GM12878 (cell line): Measurements from ENCODE around the gene DDX49. TPM values are rescaled to one million over a fixed set of nuclear protein-coding genes. Genes with fewer than 3 reads are reported as not detected.

ENCODE experiments used
- ATAC-seq: fragments of 200-7000 bp; cut with Tn5 transposase; 3 replicates; pipeline ENCODE4 v1.9.1; 2020; ENCODE audit warnings: mild to moderate bottlenecking, moderate library complexity
- BruUV-seq: library from RNA; stranded (reverse); fragments of 400-500 nt; replicated peaks from 2 replicates; lab custom pipeline; 2021; lab: Mats Ljungman, UMichigan
- CTCF ChIA-PET: fragments of 300-600 bp; sonication (Branson Sonifier 250); formaldehyde crosslinking; extraction: SDS; loops from one replicate; lab custom pipeline; 2021; ENCODE audit warnings: inconsistent platforms; lab: Yijun Ruan, JAX
- POLR2A ChIA-PET: fragments of 350-600 bp; formaldehyde crosslinking; extraction: SDS; loops from one replicate; lab custom pipeline; 2021; ENCODE audit warnings: inconsistent platforms; lab: Charles Lee
- RAD21 ChIA-PET: fragments of 300-600 bp; sonication (Branson Sonifier 250); formaldehyde crosslinking; loops from one replicate; lab custom pipeline; 2023; ENCODE audit warnings: antibody characterized with exemption; ENCODE audit not compliant: unreplicated experiment; lab: Charles Lee
- SMC1A ChIA-PET: fragments of 300-600 bp; sonication (Branson Sonifier 250); formaldehyde crosslinking; loops from one replicate; lab custom pipeline; 2023; ENCODE audit not compliant: unreplicated experiment, uncharacterized antibody; lab: Charles Lee
- DNase-seq: peaks from one replicate; pipeline ENCODE4 v3.0.0-alpha.2; 2011; ENCODE audit warnings: low read depth, low spot score
- FAIRE-seq: peaks from 3 replicates; lab custom pipeline; 2011; peaks lifted over from hg19 to GRCh38; lab: Jason Lieb, UNC
- H2AFZ ChIP-seq: 2 replicates; pipeline ENCODE4 v1.6.0; 2011; ENCODE audit warnings: low read depth, low read length, control low read depth; ENCODE audit not compliant: control insufficient read depth
- H3K27ac ChIP-seq: 2 replicates; pipeline ENCODE4 v1.5.1; 2011; ENCODE audit warnings: control low read depth; ENCODE audit not compliant: control insufficient read depth, insufficient read depth
- H3K27me3 ChIP-seq, 2 experiments: replicated peaks in 1 of 2; 2 replicates each; pipeline versions ENCODE4 v1.6.0 to v1.6.1; 2011; ENCODE audit warnings: low read length in 1 of 2; ENCODE audit not compliant: control insufficient read depth in 2 of 2, insufficient read depth in 2 of 2
- H3K36me3 ChIP-seq, 2 experiments: 2 replicates each; pipeline ENCODE4 v1.5.1; 2011; ENCODE audit warnings: low read length in 1 of 2; ENCODE audit not compliant: control insufficient read depth in 2 of 2, insufficient read depth in 2 of 2
- H3K4me1 ChIP-seq: 2 replicates; pipeline ENCODE4 v1.6.1; 2011; ENCODE audit warnings: mild to moderate bottlenecking, low read length, moderate library complexity, mixed read lengths; ENCODE audit not compliant: control insufficient read depth, insufficient read depth
- H3K4me2 ChIP-seq: 2 replicates; pipeline ENCODE4 v1.6.0; 2011; ENCODE audit warnings: control low read depth; ENCODE audit not compliant: control insufficient read depth, insufficient read depth
- H3K4me3 ChIP-seq: fragments of 200-600 bp; sonication (generic); 2 replicates; pipeline ENCODE4 v1.5.1; 2016
- H3K79me2 ChIP-seq: 2 replicates; pipeline ENCODE4 v1.6.0; 2011; ENCODE audit warnings: low read length; ENCODE audit not compliant: control insufficient read depth, insufficient read depth
- H3K9ac ChIP-seq: 2 replicates; pipeline ENCODE4 v1.8.0; 2011; ENCODE audit warnings: low read length, control low read depth, mixed read lengths; ENCODE audit not compliant: control insufficient read depth, insufficient read depth
- H3K9me3 ChIP-seq: replicated peaks from 3 replicates; pipeline ENCODE4 v1.5.1; 2011; ENCODE audit warnings: mild to moderate bottlenecking, low read length; ENCODE audit not compliant: control insufficient read depth, insufficient read depth
- H4K20me1 ChIP-seq: 2 replicates; pipeline ENCODE4 v1.6.0; 2011; ENCODE audit not compliant: control insufficient read depth, insufficient read depth
- HDGF ChIP-seq: fragments of 450-650 bp; IDR thresholded peaks from 2 replicates; pipeline ENCODE4 v1.6.1; 2016; ENCODE audit warnings: antibody characterized with exemption
- MEF2A ChIP-seq: IDR thresholded peaks from 2 replicates; pipeline ENCODE4 v1.6.1; 2011; ENCODE audit warnings: low read depth, mild to moderate bottlenecking, low read length, moderate library complexity; ENCODE audit not compliant: insufficient read depth
- MTA2 ChIP-seq: fragments of 450-650 bp; IDR thresholded peaks from 2 replicates; pipeline ENCODE4 v1.6.1; 2016; ENCODE audit warnings: low read depth, mild to moderate bottlenecking, moderate library complexity
- MYC ChIP-seq: IDR thresholded peaks from 2 replicates; pipeline ENCODE4 v1.6.1; 2011; ENCODE audit warnings: mild to moderate bottlenecking, low read length, moderate library complexity, inconsistent platforms; ENCODE audit not compliant: insufficient read depth, insufficient replicate concordance, insufficient read length, severe bottlenecking
- STAT1 ChIP-seq: fragments of 450-650 bp; conservative IDR thresholded peaks from 2 replicates; pipeline ENCODE4 v1.6.1; 2014; ENCODE audit warnings: antibody characterized with exemption, mild to moderate bottlenecking
- SUPT20H ChIP-seq: IDR thresholded peaks from 2 replicates; pipeline ENCODE4 v1.6.1; 2011; ENCODE audit warnings: low read depth, mild to moderate bottlenecking, low read length, moderate library complexity, borderline replicate concordance; ENCODE audit not compliant: control insufficient read depth
- WGBS: methylation state at CpG from one replicate; pipeline ENCODE4 v1.1.6; 2016; ENCODE audit warnings: low lambda C conversion rate; ENCODE audit not compliant: insufficient replicate concordance, insufficient coverage; ENCODE audit errors: missing lambda C conversion rate; 5-methylcytosine and 5-hydroxymethylcytosine counted together
- in situ Hi-C: fragments of 300-500 bp; cut with MboI; formaldehyde crosslinking; loops from 9 replicates; pipeline ENCODE4 v1.14.3; 2018; ENCODE audit warnings: mixed read lengths
- intact Hi-C: fragments of 100-400 bp; cut with micrococcal nuclease; formaldehyde crosslinking; loops from one replicate; pipeline ENCODE4 v1.14.2; 2022; ENCODE audit not compliant: unreplicated experiment
- polyA plus RNA-seq, 11 experiments: library from polyadenylated mRNA; depleted of rRNA in 4 of 11; unstranded in 6 of 11; stranded (reverse) in 5 of 11; fragments of >200 nt; fragmentation: Nextera tagmentation in 4 of 11; fragmentation: Illumina TruSeq in 1 of 11; extraction: Ambion mirVana in 4 of 11; extraction: Trizol in 1 of 11; gene quantifications; 1 replicate in 1 of 11; 2 replicates in 10 of 11; pipeline versions ENCODE4 v1.2.1 to v1.2.3, GENCODE V29; 2011 to 2016; ENCODE audit warnings: inconsistent platforms in 2 of 11, missing spikeins in 2 of 11, low read depth in 1 of 11
- total RNA-seq, 4 experiments: library from RNA; depleted of rRNA in 3 of 4; stranded (reverse); fragments of >200 nt in 3 of 4; fragmentation: Illumina TruSeq in 1 of 4; extraction: Trizol in 1 of 4; gene quantifications; 2 replicates each; pipeline versions ENCODE4 v1.2.1 to v1.2.3, GENCODE V29; 2013 to 2021
- TF ChIP-seq, protein P1 (sequence below): fragments of 450-650 bp; IDR thresholded peaks from 2 replicates; pipeline ENCODE4 v1.6.1; 2017; ENCODE audit warnings: mild to moderate bottlenecking, moderate library complexity
- TF ChIP-seq, protein P2 (sequence below), 3 experiments: IDR thresholded peaks in 2 of 3; conservative IDR thresholded peaks in 1 of 3; 2 replicates each; pipeline ENCODE4 v1.5.1; 2011; ENCODE audit warnings: low read depth in 3 of 3, low read length in 3 of 3, mild to moderate bottlenecking in 3 of 3, control low read depth in 2 of 3, moderate library complexity in 2 of 3, inconsistent platforms in 1 of 3, mixed read lengths in 1 of 3; ENCODE audit not compliant: control insufficient read depth in 2 of 3, insufficient read depth in 1 of 3; ENCODE audit errors: extremely low read depth in 1 of 3

Gene DDX49
- total and polyA plus RNA-seq, 10 of the 15 experiments (the other 5 are each of a cell fraction or from before 2014, with no cell fraction given) = 0.58 to 102 (median 48.1) TPM

DNA sequence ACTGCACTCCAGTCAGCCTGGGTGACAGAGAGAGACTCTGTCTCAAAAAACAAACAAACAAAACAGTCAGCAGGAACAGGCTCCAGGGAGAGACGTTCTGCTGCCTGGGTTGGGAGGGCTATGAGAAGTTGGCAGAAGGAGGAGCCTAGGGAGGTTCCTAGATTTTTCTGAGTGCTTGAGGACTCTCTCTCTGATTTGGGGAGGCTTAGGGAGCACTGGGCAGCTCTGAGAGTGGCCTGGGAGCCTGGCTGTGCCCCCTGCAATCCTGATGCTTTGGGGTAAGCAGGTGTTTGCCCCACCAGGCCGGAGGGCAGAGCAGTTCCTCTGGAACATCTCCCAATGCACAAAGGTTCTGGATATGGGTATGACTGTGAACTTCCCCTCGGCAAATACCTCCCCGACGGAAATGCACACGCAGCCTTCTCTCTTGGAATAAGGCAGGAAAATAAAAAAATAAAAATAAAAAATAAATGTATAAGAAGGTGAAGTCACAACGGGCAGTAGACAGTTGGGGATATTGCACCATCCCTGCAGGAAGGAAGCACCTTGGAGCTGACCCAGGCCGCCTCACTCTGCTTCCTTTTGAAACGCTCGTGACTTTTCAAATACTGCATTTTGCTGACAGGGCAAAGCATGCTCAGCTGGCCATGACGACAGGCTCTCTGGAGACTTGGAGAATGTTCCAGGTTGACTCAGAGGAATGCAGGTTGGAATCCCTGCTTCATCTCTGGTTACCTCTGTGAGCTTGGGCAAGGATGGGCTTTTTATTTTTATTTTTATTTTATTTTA is 48.0 kb downstream of the DDX49 start (continued):
- TF ChIP-seq, protein P1, sequence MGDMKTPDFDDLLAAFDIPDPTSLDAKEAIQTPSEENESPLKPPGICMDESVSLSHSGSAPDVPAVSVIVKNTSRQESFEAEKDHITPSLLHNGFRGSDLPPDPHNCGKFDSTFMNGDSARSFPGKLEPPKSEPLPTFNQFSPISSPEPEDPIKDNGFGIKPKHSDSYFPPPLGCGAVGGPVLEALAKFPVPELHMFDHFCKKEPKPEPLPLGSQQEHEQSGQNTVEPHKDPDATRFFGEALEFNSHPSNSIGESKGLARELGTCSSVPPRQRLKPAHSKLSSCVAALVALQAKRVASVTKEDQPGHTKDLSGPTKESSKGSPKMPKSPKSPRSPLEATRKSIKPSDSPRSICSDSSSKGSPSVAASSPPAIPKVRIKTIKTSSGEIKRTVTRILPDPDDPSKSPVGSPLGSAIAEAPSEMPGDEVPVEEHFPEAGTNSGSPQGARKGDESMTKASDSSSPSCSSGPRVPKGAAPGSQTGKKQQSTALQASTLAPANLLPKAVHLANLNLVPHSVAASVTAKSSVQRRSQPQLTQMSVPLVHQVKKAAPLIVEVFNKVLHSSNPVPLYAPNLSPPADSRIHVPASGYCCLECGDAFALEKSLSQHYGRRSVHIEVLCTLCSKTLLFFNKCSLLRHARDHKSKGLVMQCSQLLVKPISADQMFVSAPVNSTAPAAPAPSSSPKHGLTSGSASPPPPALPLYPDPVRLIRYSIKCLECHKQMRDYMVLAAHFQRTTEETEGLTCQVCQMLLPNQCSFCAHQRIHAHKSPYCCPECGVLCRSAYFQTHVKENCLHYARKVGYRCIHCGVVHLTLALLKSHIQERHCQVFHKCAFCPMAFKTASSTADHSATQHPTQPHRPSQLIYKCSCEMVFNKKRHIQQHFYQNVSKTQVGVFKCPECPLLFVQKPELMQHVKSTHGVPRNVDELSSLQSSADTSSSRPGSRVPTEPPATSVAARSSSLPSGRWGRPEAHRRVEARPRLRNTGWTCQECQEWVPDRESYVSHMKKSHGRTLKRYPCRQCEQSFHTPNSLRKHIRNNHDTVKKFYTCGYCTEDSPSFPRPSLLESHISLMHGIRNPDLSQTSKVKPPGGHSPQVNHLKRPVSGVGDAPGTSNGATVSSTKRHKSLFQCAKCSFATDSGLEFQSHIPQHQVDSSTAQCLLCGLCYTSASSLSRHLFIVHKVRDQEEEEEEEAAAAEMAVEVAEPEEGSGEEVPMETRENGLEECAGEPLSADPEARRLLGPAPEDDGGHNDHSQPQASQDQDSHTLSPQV = no peak
- TF ChIP-seq, protein P2, sequence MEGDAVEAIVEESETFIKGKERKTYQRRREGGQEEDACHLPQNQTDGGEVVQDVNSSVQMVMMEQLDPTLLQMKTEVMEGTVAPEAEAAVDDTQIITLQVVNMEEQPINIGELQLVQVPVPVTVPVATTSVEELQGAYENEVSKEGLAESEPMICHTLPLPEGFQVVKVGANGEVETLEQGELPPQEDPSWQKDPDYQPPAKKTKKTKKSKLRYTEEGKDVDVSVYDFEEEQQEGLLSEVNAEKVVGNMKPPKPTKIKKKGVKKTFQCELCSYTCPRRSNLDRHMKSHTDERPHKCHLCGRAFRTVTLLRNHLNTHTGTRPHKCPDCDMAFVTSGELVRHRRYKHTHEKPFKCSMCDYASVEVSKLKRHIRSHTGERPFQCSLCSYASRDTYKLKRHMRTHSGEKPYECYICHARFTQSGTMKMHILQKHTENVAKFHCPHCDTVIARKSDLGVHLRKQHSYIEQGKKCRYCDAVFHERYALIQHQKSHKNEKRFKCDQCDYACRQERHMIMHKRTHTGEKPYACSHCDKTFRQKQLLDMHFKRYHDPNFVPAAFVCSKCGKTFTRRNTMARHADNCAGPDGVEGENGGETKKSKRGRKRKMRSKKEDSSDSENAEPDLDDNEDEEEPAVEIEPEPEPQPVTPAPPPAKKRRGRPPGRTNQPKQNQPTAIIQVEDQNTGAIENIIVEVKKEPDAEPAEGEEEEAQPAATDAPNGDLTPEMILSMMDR (IDR thresholded peaks at IDR 0.05 in 2 of 3, conservative IDR thresholded peaks at IDR 0.05 in 1 of 3; ENCODE audit: control insufficient read depth in 2 of 3, extremely low read depth in 1 of 3, insufficient read depth in 1 of 3, low read depth in 3 of 3, low read length in 3 of 3) = no peak

DNA sequence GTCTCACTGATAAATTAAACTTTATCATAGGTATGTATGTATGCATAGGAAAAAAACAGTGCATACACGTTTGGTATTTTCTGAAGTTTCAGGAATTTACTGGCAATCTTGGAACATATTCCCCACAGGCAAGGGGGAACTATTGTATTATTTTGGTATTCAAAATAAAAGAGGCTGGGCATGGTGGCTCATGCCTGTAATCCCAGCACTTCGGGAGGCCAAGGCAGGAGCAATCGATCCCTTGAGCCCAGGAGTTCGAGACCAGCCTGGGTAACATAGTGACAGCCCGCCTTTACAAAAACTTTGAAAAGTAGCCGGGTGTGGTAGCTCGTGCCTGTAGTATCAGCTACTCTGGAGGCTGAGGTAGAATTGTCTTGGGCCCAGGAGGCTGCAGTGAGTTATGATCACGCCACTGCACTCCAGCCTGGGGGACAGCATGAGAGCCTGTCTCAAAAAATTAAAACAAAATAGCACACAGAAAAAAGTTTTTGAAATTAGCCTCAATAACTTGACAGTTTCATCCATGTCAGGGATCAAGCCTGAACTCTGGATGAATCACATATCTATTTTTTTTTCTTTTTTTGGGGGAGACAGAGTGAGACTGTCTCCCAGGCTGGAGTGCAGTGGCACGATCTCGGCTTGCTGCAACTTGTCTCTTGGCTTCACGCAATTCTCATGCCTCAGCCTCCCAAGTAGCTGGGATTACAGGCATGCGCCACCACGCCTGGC is 50.6 kb downstream of the DDX49 start:
- Histone ChIP-seq H2AFZ (no peak overlapping the region), H3K79me2 (no peaks in the 10 kb centered on the region), H3K4me2 (no peak overlapping the region), H3K9ac (no peak overlapping the region), H3K4me1 (no peaks in the 10 kb centered on the region), H3K27me3 (no peaks in the 10 kb centered on the region), H3K27ac (no peak overlapping the region), H3K4me3 (no peak overlapping the region), H3K9me3 (no peaks in the 10 kb centered on the region; the same call in 2 of the 3 replicates), H4K20me1 (no peaks in the 10 kb centered on the region), H3K36me3 (no peaks in the 10 kb centered on the region)
- RAD21 ChIA-PET = no interaction called here
- SMC1A ChIA-PET = no interaction called here
- no peak for FAIRE-seq
- DNase-seq = no peak
- 58% methylated on average over 13 of the region's 13 CpGs for WGBS
- in situ Hi-C loops (no loop called here), intact Hi-C loops (no loop called here)
- TF ChIP-seq MYC (no peak), SUPT20H (no peak), MTA2 (no peak), HDGF (no peak), STAT1 (no peak), MEF2A (no peak)
- TF ChIP-seq, protein P1 = no peak
- CTCF ChIA-PET = no interaction called here
- no peak for ATAC-seq
- no TSS peak for BruUV-seq
- POLR2A ChIA-PET = no interaction called here
